ENCODE measurements around the gene ZBTB2. TPM values are rescaled to one million over a fixed set of nuclear protein-coding genes. Genes with fewer than 3 reads are reported as not detected.
A peak's percentile ranks its signal among the peaks of the same experiment; 100 is the strongest.
"Not testable (repeated sequence)": the region's sequence is repeated elsewhere in the genome, so short reads cannot be mapped to it uniquely, and the experiment has no call there.

Gene ZBTB2
- total RNA-seq, 6 experiments from 2014 or later, result 16.5 to 22.1 (median 19.3) TPM

DNA sequence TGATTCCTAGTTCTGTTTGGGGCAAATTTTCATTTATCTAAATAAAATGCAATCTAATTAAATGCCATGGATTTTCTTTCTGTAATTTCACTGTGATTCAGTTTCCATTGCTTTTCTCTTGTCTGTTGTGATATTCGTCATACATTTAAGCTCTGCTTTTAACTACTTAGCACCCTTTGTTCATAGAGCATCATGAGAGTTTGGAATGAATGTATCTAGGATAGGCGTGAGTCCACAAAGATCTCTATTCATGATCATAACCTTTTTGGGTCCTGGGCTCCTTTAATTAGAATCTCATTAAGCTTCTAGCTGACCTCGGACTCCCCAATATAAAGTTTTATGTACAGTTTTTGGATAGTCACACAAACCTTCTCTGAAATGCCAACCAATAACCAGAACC is 32.9 kb downstream of the ZBTB2 start:
- peaks cover 7% of the 10 kb centered on the region; the same call in 1 of the 2 replicates for H3K36me3 Mint-ChIP-seq (ENCODE audit: low read depth)
- H3K27me3 Mint-ChIP-seq (ENCODE audit: insufficient read depth), result no peaks in the 10 kb centered on the region
- no peak for DNase-seq
- no peak overlapping the region for H3K4me3 Mint-ChIP-seq
- peaks cover 17% of the 10 kb centered on the region for H3K4me1 Mint-ChIP-seq (ENCODE audit: low read depth)
- no peak for TF ChIP-seq CTCF (IDR thresholded peaks at IDR 0.05)
- no peak overlapping the region for H3K27ac Mint-ChIP-seq
- no peaks in the 10 kb centered on the region for H3K9me3 Mint-ChIP-seq

DNA sequence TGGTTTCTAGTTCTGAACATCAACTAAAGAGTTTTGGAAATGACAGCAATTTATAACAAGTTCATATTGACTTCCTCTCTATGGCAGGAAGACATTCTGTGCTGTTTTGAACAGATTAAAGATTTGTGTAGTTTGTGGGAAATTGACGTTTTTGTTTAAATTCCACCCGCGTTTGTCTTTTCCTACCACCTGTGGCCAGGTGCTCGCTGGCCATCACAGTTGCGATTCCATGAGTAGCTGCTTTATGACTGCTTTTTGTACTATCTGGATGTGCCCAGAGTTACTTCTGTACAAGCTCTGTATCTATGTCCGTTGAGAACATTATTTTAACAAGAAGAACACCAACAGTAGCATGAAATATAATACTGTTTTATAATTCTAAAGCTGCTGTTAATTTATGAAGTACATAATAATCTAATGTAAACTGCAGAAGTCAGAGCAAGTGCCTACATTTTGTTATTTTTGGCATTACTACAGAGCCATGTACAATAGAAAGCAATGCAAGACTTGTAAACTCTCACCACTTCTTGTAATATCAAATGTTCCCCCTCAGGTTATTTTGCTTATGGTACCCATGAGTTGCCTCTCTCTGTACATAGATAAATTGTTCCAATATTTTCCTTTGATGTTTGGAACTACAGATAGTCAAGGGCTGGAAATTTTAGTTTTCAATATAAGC is 33.5 kb downstream of the ZBTB2 start:
- no peaks in the 10 kb centered on the region for H3K27me3 Mint-ChIP-seq (ENCODE audit: insufficient read depth)
- peaks cover 3% of the 10 kb centered on the region; the same call in 1 of the 2 replicates for H3K36me3 Mint-ChIP-seq (ENCODE audit: low read depth)
- DNase-seq, result no peak
- no peak overlapping the region for H3K27ac Mint-ChIP-seq
- no peaks in the 10 kb centered on the region for H3K9me3 Mint-ChIP-seq
- H3K4me1 Mint-ChIP-seq (ENCODE audit: low read depth), result peaks cover 17% of the 10 kb centered on the region
- TF ChIP-seq CTCF (IDR thresholded peaks at IDR 0.05), result no peak
- H3K4me3 Mint-ChIP-seq, result no peak overlapping the region

GRCh38 chr6:151356983-151357382 is 34.4 kb downstream of the ZBTB2 start:
- not testable (repeated sequence) for H3K27me3 Mint-ChIP-seq (ENCODE audit: insufficient read depth); H3K9me3 Mint-ChIP-seq; DNase-seq; H3K4me3 Mint-ChIP-seq; H3K36me3 Mint-ChIP-seq (ENCODE audit: low read depth)
- Mint-ChIP-seq H3K4me1 (ENCODE audit: low read depth) (peaks cover 17% of the 10 kb centered on the region), H3K27ac (peak overlapping the region; percentile 15; the same call in 1 of the 2 replicates)

DNA sequence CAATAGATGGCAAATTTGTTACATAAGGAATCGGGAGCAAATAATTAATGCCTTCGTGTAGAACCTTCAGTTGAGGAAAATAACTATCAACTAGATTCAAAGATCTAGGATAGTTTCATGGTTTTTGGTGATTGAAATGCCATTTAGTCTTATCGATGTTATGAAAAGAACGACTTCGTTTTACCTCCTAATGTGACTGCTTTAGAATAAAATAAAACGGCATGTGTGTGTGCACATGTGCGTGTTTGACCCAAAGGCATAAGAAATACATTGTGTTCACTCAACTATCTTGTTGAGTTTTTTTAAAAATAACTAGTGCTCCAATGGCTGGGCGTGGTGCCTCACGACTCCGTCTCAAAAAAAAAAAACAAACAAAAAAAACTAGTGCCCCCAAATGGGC is 37.6 kb downstream of the ZBTB2 start:
- Mint-ChIP-seq H3K27ac (no peak overlapping the region), H3K36me3 (ENCODE audit: low read depth) (no peaks in the 10 kb centered on the region; the same call in 1 of the 2 replicates), H3K27me3 (ENCODE audit: insufficient read depth) (peaks cover 3% of the 10 kb centered on the region; the same call in 1 of the 2 replicates), H3K9me3 (no peaks in the 10 kb centered on the region), H3K4me1 (ENCODE audit: low read depth) (peaks cover 17% of the 10 kb centered on the region), H3K4me3 (no peak overlapping the region)
- no peak for DNase-seq
- no peak for TF ChIP-seq CTCF (IDR thresholded peaks at IDR 0.05)

GRCh38 chr6:151352410-151353396 is 38.7 kb downstream of the ZBTB2 start:
- Mint-ChIP-seq H3K4me1 (ENCODE audit: low read depth) (peaks cover 9% of the 10 kb centered on the region), H3K27ac (no peak overlapping the region), H3K4me3 (no peak overlapping the region), H3K36me3 (ENCODE audit: low read depth) (no peaks in the 10 kb centered on the region; the same call in 1 of the 2 replicates), H3K9me3 (no peaks in the 10 kb centered on the region), H3K27me3 (ENCODE audit: insufficient read depth) (peaks cover 3% of the 10 kb centered on the region; the same call in 1 of the 2 replicates)
- no peak for DNase-seq
- TF ChIP-seq CTCF (IDR thresholded peaks at IDR 0.05), result no peak
